ENCODE measurements around the gene MGAT5B. TPM values are rescaled to one million over a fixed set of nuclear protein-coding genes. Genes with fewer than 3 reads are reported as not detected.

Gene MGAT5B
- total and polyA plus RNA-seq, 9 of the 15 experiments (the other 6 are each of a cell fraction or from before 2014, with no cell fraction given): 0.09 to 0.43 (median 0.18) TPM; not detected in 4

DNA sequence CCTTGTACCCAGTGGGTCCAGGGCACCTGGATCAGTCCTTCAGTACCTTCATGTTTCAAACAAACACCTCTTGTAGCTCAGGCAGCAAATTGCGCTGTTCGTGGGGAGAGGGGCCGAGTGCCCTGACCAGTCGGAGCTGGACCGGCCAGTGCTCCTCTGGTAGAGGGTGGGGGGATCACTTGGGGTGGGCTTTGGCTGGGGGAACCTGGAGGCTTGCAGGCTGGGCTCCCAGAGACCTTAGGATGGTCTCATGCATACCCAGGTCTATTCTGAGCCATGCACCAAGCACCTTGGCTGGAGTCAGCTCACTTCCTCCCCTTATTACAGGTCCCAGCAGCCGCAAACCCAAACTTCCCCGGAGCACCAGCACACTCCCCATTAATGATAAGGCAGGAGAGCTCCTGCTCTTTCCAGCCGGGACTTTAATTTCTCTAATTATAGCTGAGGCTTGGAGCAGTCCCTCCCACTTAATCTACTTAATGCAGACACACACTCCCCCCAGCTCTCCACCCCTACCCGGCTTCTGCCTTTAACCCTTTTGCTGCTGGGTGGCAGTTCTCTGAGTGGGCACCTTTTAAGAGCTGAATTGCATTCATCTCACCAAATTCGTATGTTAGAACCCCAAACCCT is 26.3 kb upstream of the MGAT5B start:
- in situ Hi-C loops (cut with MboI): no loop called here
- no peak overlapping the region for H3K4me3 ChIP-seq
- peak overlapping the region; percentile 70; the same call in 1 of the 2 replicates for H2AFZ ChIP-seq (ENCODE audit: low read depth, low read length)
- H3K9me3 ChIP-seq (replicated peaks; ENCODE audit: control insufficient read depth, insufficient read depth, low read depth, low read length): no peaks in the 10 kb centered on the region
- no peaks in the 10 kb centered on the region; a peak in 2 of 5 replicates for H3K27me3 ChIP-seq (ENCODE audit: control insufficient read depth in 2 of 2, insufficient read depth in 2 of 2, low read length in 2 of 2)
- H3K79me2 ChIP-seq (ENCODE audit: control insufficient read depth, insufficient read depth, low read length): no peaks in the 10 kb centered on the region
- WGBS (ENCODE audit: insufficient coverage, low coverage, missing lambda C conversion rate): 6% methylated on average over 10 of the region's 10 CpGs
- no TSS peak for BruUV-seq (replicated peaks)
- peak; percentile 13 for ATAC-seq
- POLR2A ChIA-PET: interaction anchor here (0.6 to 1.2 kb wide), 7 partner anchors 9 to 230 kb away, joined by 3 to 4 read pairs (median 4); partner anchors contain the start of gene SRSF2
- intact Hi-C loops (cut with micrococcal nuclease): no loop called here
- H3K9me1 ChIP-seq (ENCODE audit: control insufficient read depth, insufficient read depth, low read length): peaks cover 3% of the 10 kb centered on the region
- no peak for FAIRE-seq
- H3K36me3 ChIP-seq (ENCODE audit: control insufficient read depth, insufficient read depth, low read length): no peaks in the 10 kb centered on the region
- TF ChIP-seq ZNF124 (CRISPR knock-in tag; IDR thresholded peaks at IDR 0.05) (no peak), CBFA2T3 (IDR thresholded peaks at IDR 0.05) (peak; percentile 48), ZNF263 (CRISPR knock-in tag; IDR thresholded peaks at IDR 0.05; ENCODE audit: borderline replicate concordance) (peak; percentile 39; the same call in 1 of the 2 replicates), KDM2B (CRISPR knock-in tag; IDR thresholded peaks at IDR 0.05) (no peak), SPI1 (IDR thresholded peaks at IDR 0.05; ENCODE audit: borderline replicate concordance, low read depth, low read length) (peak; percentile 55; the same call in 1 of the 2 replicates), NFXL1 (CRISPR knock-in tag; IDR thresholded peaks at IDR 0.05) (no peak), SUPT5H (IDR thresholded peaks at IDR 0.05) (no peak), ZNF133 (CRISPR knock-in tag; IDR thresholded peaks at IDR 0.05) (no peak), TCF3 (CRISPR knock-in tag; IDR thresholded peaks at IDR 0.05) (peak; percentile 51), MEF2A (IDR thresholded peaks at IDR 0.05; ENCODE audit: control insufficient read depth, low read depth, low read length) (0 out of 2 replicates have a peak, but pooled peaks have one; percentile 5)
- H4K20me1 ChIP-seq (replicated peaks; ENCODE audit: control insufficient read depth, insufficient read depth, low read length): no peaks in the 10 kb centered on the region; the same call in 1 of the 2 replicates
- H3K9ac ChIP-seq (ENCODE audit: insufficient read depth in 1 of 2, low read depth in 2 of 2, low read length in 2 of 2): peak overlapping the region in 1 of 2 experiments; percentile 86; a peak in 2 of 4 replicates
- CTCF ChIA-PET (ENCODE audit: low intra/inter-chr PET ratio): no interaction called here
- DNase-seq (ENCODE audit: extremely low read depth in 1 of 4, low spot score in 3 of 4): peak; percentile 36 to 60 (median 48)
- peaks cover 29 to 53% of the 10 kb centered on the region in 2 experiments; a peak in 4 of 5 replicates for H3K4me1 ChIP-seq (replicated peaks in 1 of 2; ENCODE audit: control insufficient read depth in 2 of 2, insufficient read depth in 2 of 2, low read length in 2 of 2)
- H3K27ac ChIP-seq (ENCODE audit: extremely low read depth, low read depth, low read length): no peak overlapping the region
- peak overlapping the region; percentile 7; the same call in 1 of the 2 replicates for H3K4me2 ChIP-seq (ENCODE audit: insufficient read depth, low read length)
